H1 (cell line): ENCODE measurements around the gene CSPG5. TPM values are rescaled to one million over a fixed set of nuclear protein-coding genes. Genes with fewer than 3 reads are reported as not detected.

Experiments
- CHD7 ChIP-seq: fragments of 300-600 bp; sonication (generic); IDR thresholded peaks from 2 replicates; pipeline ENCODE4 v1.7.1; 2012; ENCODE audit warnings: low read length, moderate library complexity, mild to moderate bottlenecking, inconsistent platforms; ENCODE audit not compliant: insufficient replicate concordance
- CTCF ChIP-seq, 3 experiments: IDR thresholded peaks; 1 replicate in 2 of 3; 2 replicates in 1 of 3; pipeline versions ENCODE4 v1.5.1 to v1.6.1; 2011; ENCODE audit warnings: low read length in 3 of 3, mild to moderate bottlenecking in 3 of 3, inconsistent platforms in 2 of 3, low read depth in 1 of 3, moderate library complexity in 1 of 3; ENCODE audit not compliant: insufficient read depth in 1 of 3; ENCODE audit errors: control extremely low read depth in 1 of 3
- FOSL1 ChIP-seq: IDR thresholded peaks from 2 replicates; pipeline ENCODE4 v1.6.1; 2011; ENCODE audit warnings: mild to moderate bottlenecking, low read depth, low read length, moderate library complexity; ENCODE audit not compliant: insufficient read depth
- HDAC2 ChIP-seq, 2 experiments: fragments of 300-600 bp in 1 of 2; sonication (generic) in 1 of 2; IDR thresholded peaks; 2 replicates each; pipeline ENCODE4 v1.6.1; 2011 to 2012; ENCODE audit warnings: low read depth in 2 of 2, low read length in 2 of 2, mild to moderate bottlenecking in 2 of 2, moderate library complexity in 2 of 2, borderline replicate concordance in 1 of 2, inconsistent platforms in 1 of 2
- MAFK ChIP-seq: IDR thresholded peaks from 2 replicates; pipeline ENCODE4 v1.6.1; 2012; ENCODE audit warnings: low read depth, mild to moderate bottlenecking, improper control_type of control experiment, low read length
- NANOG ChIP-seq: IDR thresholded peaks from 2 replicates; pipeline ENCODE4 v1.6.1; 2011; ENCODE audit warnings: low read length, low read depth, mild to moderate bottlenecking, inconsistent platforms; ENCODE audit not compliant: insufficient read depth, poor library complexity, severe bottlenecking
- PHF8 ChIP-seq: fragments of 200-600 bp; sonication (generic); conservative IDR thresholded peaks from 2 replicates; pipeline ENCODE4 v1.7.1; 2012; ENCODE audit warnings: low read depth, mild to moderate bottlenecking, inconsistent platforms, low read length, moderate library complexity
- TCF12 ChIP-seq: IDR thresholded peaks from 2 replicates; pipeline ENCODE4 v1.6.1; 2011; ENCODE audit warnings: low read depth, mild to moderate bottlenecking, low read length
- polyA plus RNA-seq, 7 experiments: library from polyadenylated mRNA; depleted of rRNA in 3 of 7; stranded (reverse) in 5 of 7; unstranded in 2 of 7; fragments of >200 nt in 5 of 7; fragments of 200-250 nt in 2 of 7; gene quantifications; 1 replicate in 5 of 7; 2 replicates in 1 of 7; 4 replicates in 1 of 7; pipeline versions ENCODE4 v1.2.1 to v1.2.3, GENCODE V29; 2011 to 2013; ENCODE audit warnings: missing spikeins in 2 of 7, mixed read lengths in 2 of 7
- total RNA-seq: library from RNA; stranded (reverse); fragmentation: NEBNext Ultra II Directional; extraction: Animal tissue kit (Norgen Biotek cat#: 25700); gene quantifications from 2 replicates; pipeline ENCODE4 v1.2.1, GENCODE V29; 2021

The CSPG5 gene
- total and polyA plus RNA-seq, 2 of the 8 experiments (the other 6 are each of a cell fraction or from before 2014, with no cell fraction given) = 2.1 to 7.4 TPM

- TF ChIP-seq CHD7 (no peak), CTCF (IDR thresholded peaks at IDR 0.05; ENCODE audit: control extremely low read depth in 1 of 3, insufficient read depth in 1 of 3, low read depth in 1 of 3, low read length in 3 of 3) (no peak), TCF12 (no peak), PHF8 (no peak), NANOG (no peak), HDAC2 (IDR thresholded peaks at IDR 0.05; ENCODE audit: borderline replicate concordance in 1 of 2, low read depth in 2 of 2, low read length in 2 of 2) (no peak), FOSL1 (no peak), MAFK (no peak)
Measured at GRCh38 chr3:47612178-47612577, 33.5 kb upstream of the CSPG5 start (continued).
